Erythroblast (primary cell): ENCODE data around the gene CEP192.

ENCODE experiments used
- GATA1 ChIP-seq: IDR thresholded peaks from 2 replicates; pipeline ENCODE4 v1.6.1; 2011; ENCODE audit warnings: low read depth, mild to moderate bottlenecking, control low read depth, low read length, moderate library complexity
- POLR2A ChIP-seq: IDR thresholded peaks from 2 replicates; pipeline ENCODE4 v1.6.1; 2011; ENCODE audit warnings: mild to moderate bottlenecking, low read length

DNA sequence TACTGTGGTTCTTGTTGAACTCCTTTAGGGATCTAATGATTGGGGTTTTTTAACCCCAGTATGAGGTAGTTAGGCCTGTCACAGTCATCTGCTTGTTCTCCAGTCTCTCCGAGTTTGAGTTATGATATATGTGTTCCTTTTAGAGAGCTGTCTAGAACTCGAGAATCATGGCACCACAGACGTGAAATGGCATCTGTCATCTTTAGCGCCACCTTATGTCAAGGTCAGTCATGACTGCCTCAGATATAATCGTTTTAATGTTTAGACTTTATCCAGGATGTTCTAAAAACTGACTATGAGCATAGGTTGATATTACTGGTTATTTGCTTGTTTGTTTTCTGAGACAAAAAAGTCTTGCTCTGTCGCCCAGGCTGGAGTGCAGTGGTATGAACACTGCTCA is 112.2 kb downstream of the CEP192 start:
- no peak for TF ChIP-seq POLR2A
- TF ChIP-seq GATA1: no peak
